ENCODE measurements around the gene RNF7. TPM values are rescaled to one million over a fixed set of nuclear protein-coding genes. Genes with fewer than 3 reads are reported as not detected.

RNF7 gene
- total RNA-seq, 1 donor from 2014 or later: 109 TPM

DNA sequence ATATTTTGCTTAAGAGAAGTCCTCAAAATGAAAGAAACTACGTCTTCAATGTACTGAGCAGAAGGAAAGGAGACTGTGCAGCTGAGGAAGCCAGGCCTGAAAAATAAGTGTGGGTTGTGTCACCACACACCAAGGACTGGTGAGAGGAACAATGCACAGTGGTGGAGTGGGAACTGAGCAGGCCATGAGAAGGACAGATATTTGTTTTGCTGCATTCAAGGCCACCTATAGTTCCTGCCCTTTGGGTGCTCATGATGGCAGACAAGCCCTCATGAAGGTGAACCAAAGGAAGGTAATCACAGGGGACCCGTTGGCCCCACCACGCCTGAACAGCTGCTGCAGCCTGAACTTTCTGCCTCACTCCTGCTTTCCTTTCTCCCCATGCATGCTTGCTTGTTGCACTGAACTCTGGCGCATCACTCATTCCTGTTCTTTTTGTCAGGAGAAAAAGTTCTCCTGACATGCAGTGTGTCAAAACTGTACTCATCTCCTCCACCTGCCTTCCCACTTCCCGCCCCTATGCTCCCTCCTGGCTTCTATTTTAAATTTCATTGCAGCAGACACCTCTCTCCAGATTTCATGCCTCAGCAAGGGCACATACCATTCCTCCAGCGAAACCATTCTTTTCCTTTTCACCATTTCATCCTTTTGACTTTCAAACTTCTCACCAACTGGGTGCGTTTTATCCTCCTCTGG, 2.2 kb upstream of the RNF7 start:
- Mint-ChIP-seq H3K27ac (no peak overlapping the region), H3K36me3 (ENCODE audit: insufficient read depth) (no peaks in the 10 kb centered on the region), H3K4me1 (ENCODE audit: low read depth) (peaks cover 12% of the 10 kb centered on the region), H3K9me3 (ENCODE audit: low read depth) (no peaks in the 10 kb centered on the region), H3K27me3 (no peaks in the 10 kb centered on the region), H3K4me3 (ENCODE audit: low read depth) (no peak overlapping the region)
- DNase-seq (ENCODE audit: low spot score, unreplicated experiment): no peak
- TF ChIP-seq, protein P1, sequence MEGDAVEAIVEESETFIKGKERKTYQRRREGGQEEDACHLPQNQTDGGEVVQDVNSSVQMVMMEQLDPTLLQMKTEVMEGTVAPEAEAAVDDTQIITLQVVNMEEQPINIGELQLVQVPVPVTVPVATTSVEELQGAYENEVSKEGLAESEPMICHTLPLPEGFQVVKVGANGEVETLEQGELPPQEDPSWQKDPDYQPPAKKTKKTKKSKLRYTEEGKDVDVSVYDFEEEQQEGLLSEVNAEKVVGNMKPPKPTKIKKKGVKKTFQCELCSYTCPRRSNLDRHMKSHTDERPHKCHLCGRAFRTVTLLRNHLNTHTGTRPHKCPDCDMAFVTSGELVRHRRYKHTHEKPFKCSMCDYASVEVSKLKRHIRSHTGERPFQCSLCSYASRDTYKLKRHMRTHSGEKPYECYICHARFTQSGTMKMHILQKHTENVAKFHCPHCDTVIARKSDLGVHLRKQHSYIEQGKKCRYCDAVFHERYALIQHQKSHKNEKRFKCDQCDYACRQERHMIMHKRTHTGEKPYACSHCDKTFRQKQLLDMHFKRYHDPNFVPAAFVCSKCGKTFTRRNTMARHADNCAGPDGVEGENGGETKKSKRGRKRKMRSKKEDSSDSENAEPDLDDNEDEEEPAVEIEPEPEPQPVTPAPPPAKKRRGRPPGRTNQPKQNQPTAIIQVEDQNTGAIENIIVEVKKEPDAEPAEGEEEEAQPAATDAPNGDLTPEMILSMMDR (IDR thresholded peaks at IDR 0.05; ENCODE audit: unreplicated experiment): no peak

DNA sequence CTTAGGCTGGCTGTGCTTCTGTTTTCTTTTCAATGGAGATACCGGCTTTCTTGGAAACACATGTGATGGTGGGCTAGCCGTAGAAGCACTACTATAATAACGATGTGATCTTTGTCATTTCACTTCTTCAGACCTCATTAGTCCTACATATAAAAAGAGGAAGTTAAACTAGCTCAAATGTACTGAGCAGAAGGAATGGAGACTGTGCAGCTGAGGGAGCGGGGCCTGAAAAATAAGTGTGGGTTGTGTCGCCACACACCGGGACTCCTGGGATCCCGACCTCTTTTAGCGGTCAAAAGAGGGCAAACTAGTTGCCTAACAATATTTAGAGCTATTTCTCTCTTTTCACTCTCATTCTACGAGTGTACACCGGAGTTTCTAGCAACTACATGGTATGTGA, 1.0 kb upstream of the RNF7 start:
- peaks cover 18% of the 10 kb centered on the region for H3K4me1 Mint-ChIP-seq (ENCODE audit: low read depth)
- no peaks in the 10 kb centered on the region for H3K36me3 Mint-ChIP-seq (ENCODE audit: insufficient read depth)
- no peak for DNase-seq (ENCODE audit: low spot score, unreplicated experiment)
- H3K4me3 Mint-ChIP-seq (ENCODE audit: low read depth): no peak overlapping the region
- H3K27me3 Mint-ChIP-seq: no peaks in the 10 kb centered on the region
- TF ChIP-seq, protein P1 (IDR thresholded peaks at IDR 0.05; ENCODE audit: unreplicated experiment): no peak
- peak overlapping the region; percentile 15 for H3K27ac Mint-ChIP-seq
- no peaks in the 10 kb centered on the region for H3K9me3 Mint-ChIP-seq (ENCODE audit: low read depth)

DNA sequence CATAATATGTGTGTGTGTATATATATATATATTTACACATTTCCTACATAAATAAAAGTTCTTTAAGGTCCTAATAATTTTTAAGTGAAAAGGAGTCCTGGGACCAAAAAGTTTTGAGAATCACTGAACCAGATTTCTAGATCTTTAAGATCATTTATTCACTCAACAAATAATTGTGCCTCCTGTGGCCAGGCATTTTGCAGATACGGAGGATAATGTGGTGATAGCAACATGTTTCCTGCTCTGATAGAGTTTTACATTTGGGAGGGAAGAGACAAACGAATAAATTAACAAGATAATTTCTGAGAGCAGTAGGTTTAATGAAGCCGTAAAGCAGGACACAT, 448 bp upstream of the RNF7 start:
- Mint-ChIP-seq H3K36me3 (ENCODE audit: insufficient read depth) (peaks cover 2% of the 10 kb centered on the region), H3K4me1 (ENCODE audit: low read depth) (peaks cover 20% of the 10 kb centered on the region), H3K9me3 (ENCODE audit: low read depth) (no peaks in the 10 kb centered on the region), H3K27me3 (no peaks in the 10 kb centered on the region), H3K4me3 (ENCODE audit: low read depth) (peak overlapping the region; percentile 81), H3K27ac (peak overlapping the region; percentile 91)
- no peak for DNase-seq (ENCODE audit: low spot score, unreplicated experiment)
- TF ChIP-seq, protein P1 (IDR thresholded peaks at IDR 0.05; ENCODE audit: unreplicated experiment): no peak

DNA sequence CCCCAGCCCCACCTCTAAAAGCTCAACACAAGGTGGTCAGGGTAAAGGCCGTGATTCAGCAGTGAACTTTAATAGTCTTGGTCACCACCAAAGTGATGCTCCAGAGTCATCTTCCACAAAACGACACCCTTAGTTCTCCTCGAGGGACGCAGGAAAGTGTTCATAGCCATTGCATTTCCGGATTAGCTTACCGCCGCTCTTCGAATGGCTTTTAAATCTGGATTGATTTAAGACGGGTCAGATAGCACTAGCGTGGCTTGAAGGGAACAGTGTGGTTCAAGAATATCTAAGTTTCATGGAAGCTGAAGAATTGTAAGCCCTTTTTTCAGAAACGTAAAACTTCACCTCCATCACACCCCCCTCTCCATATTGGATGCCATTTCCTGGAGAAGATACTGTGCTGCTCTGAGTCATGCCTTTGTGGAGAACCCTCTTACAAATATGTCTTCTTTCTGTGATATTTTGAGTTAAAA, 829 bp downstream of the RNF7 start:
- no peaks in the 10 kb centered on the region for H3K9me3 Mint-ChIP-seq (ENCODE audit: low read depth)
- H3K4me1 Mint-ChIP-seq (ENCODE audit: low read depth): peaks cover 24% of the 10 kb centered on the region
- DNase-seq (ENCODE audit: low spot score, unreplicated experiment): no peak
- peak overlapping the region; percentile 81 for H3K4me3 Mint-ChIP-seq (ENCODE audit: low read depth)
- peaks cover 2% of the 10 kb centered on the region for H3K36me3 Mint-ChIP-seq (ENCODE audit: insufficient read depth)
- peak overlapping the region; percentile 98 for H3K27ac Mint-ChIP-seq
- no peaks in the 10 kb centered on the region for H3K27me3 Mint-ChIP-seq
- TF ChIP-seq, protein P1 (IDR thresholded peaks at IDR 0.05; ENCODE audit: unreplicated experiment): no peak

DNA sequence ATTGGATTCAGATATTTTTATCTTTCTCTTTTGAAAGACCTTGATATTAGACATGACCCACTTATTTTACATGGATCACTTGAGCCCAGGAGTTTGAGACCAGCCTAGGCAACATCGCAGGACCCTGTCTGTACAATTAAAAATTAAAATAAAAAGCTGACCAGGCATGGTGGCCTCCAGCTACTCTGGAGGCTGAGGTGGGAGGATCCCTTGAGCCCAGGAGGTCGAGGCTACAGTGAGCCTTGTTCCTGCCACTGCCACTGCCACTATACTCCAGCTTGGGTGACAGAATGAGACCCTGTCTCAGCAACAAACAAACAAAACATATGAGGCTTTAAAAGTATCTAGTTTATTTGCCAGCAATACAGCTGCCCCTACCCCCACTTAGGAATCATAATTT, 1.6 kb downstream of the RNF7 start:
- H3K27ac Mint-ChIP-seq: peak overlapping the region; percentile 98
- no peaks in the 10 kb centered on the region for H3K9me3 Mint-ChIP-seq (ENCODE audit: low read depth)
- H3K4me1 Mint-ChIP-seq (ENCODE audit: low read depth): peaks cover 27% of the 10 kb centered on the region
- peak overlapping the region; percentile 81 for H3K4me3 Mint-ChIP-seq (ENCODE audit: low read depth)
- DNase-seq (ENCODE audit: low spot score, unreplicated experiment): no peak
- TF ChIP-seq, protein P1 (IDR thresholded peaks at IDR 0.05; ENCODE audit: unreplicated experiment): no peak
- H3K27me3 Mint-ChIP-seq: no peaks in the 10 kb centered on the region
- peaks cover 8% of the 10 kb centered on the region for H3K36me3 Mint-ChIP-seq (ENCODE audit: insufficient read depth)

Data from progenitor cell of endocrine pancreas (in vitro differentiated cells).